ENCODE results near the gene PDE3B. TPM values are rescaled to one million over a fixed set of nuclear protein-coding genes. Genes with fewer than 3 reads are reported as not detected.

Gene PDE3B
- total RNA-seq, 1 donor from 2014 or later = 5.1 TPM

GRCh38 chr11:14636119-14636518 lies 7.5 kb upstream of the PDE3B start:
- TF ChIP-seq CTCF (IDR thresholded peaks at IDR 0.05) = no peak
- no peak overlapping the region for H3K27ac ChIP-seq

GRCh38 chr11:14637868-14638409 lies 5.7 kb upstream of the PDE3B start:
- Histone ChIP-seq H3K27ac (no peak overlapping the region), H3K27me3 (no peaks in the 10 kb centered on the region), H3K9me3 (no peaks in the 10 kb centered on the region), H3K4me3 (no peak overlapping the region), H3K36me3 (no peaks in the 10 kb centered on the region), H3K4me1 (peaks cover 4 to 5% of the 10 kb centered on the region in 2 donors)
- no peak for DNase-seq (ENCODE audit: low spot score in 2 of 2)
- no peak for TF ChIP-seq CTCF (IDR thresholded peaks at IDR 0.05)
- intact Hi-C loops (cut with DNase I) = no loop called here

More at GRCh38 chr11:14636119-14636518, 7.5 kb upstream of the PDE3B start:
- no peaks in the 10 kb centered on the region for H3K27me3 ChIP-seq
- no peaks in the 10 kb centered on the region for H3K4me1 ChIP-seq
- intact Hi-C loops (cut with DNase I) = no loop called here
- H3K9me3 ChIP-seq = no peaks in the 10 kb centered on the region
- H3K36me3 ChIP-seq = no peaks in the 10 kb centered on the region
- no peak overlapping the region for H3K4me3 ChIP-seq
- no peak for DNase-seq (ENCODE audit: low spot score in 2 of 2)

GRCh38 chr11:14638561-14638960 lies 5.0 kb upstream of the PDE3B start:
- Histone ChIP-seq H3K9me3 (no peaks in the 10 kb centered on the region), H3K27me3 (no peaks in the 10 kb centered on the region), H3K27ac (no peak overlapping the region), H3K4me3 (no peak overlapping the region), H3K36me3 (no peaks in the 10 kb centered on the region), H3K4me1 (peaks cover 7 to 8% of the 10 kb centered on the region in 2 donors)
- TF ChIP-seq CTCF (IDR thresholded peaks at IDR 0.05) = no peak
- peak in 1 of 2 donors; percentile 63 for DNase-seq (ENCODE audit: low spot score in 2 of 2)
- intact Hi-C loops (cut with DNase I) = no loop called here

- Histone ChIP-seq H3K4me1 (peaks cover 7 to 8% of the 10 kb centered on the region in 2 donors), H3K9me3 (no peaks in the 10 kb centered on the region), H3K4me3 (peak overlapping the region in 1 of 2 donors; percentile 77), H3K27ac (no peak overlapping the region), H3K27me3 (no peaks in the 10 kb centered on the region), H3K36me3 (no peaks in the 10 kb centered on the region)
- no peak for TF ChIP-seq CTCF (IDR thresholded peaks at IDR 0.05)
- intact Hi-C loops (cut with DNase I) = loop anchor here (5.0 kb wide), 3 partner anchors 120 to 266 kb away; partner anchors contain the start of genes CYP2R1 and PSMA1
- no peak for DNase-seq (ENCODE audit: low spot score in 2 of 2)
These were observed 1.8 kb upstream of the PDE3B start for GRCh38 chr11:14641801-14642200.

- intact Hi-C loops (cut with DNase I) = loop anchor here (5.0 kb wide), 3 partner anchors 120 to 265 kb away; partner anchors contain the start of genes CYP2R1 and PSMA1
- Histone ChIP-seq H3K36me3 (no peaks in the 10 kb centered on the region), H3K27me3 (no peaks in the 10 kb centered on the region), H3K27ac (no peak overlapping the region), H3K4me3 (peak overlapping the region in 1 of 2 donors; percentile 77), H3K4me1 (peaks cover 7 to 8% of the 10 kb centered on the region in 2 donors), H3K9me3 (no peaks in the 10 kb centered on the region)
- no peak for TF ChIP-seq CTCF (IDR thresholded peaks at IDR 0.05)
- no peak for DNase-seq (ENCODE audit: low spot score in 2 of 2)
These were observed 1.2 kb upstream of the PDE3B start for GRCh38 chr11:14642453-14642852.
